ENCODE measurements around the gene MPG. TPM values are rescaled to one million over a fixed set of nuclear protein-coding genes. Genes with fewer than 3 reads are reported as not detected.

Gene MPG
- total RNA-seq, 1 donor from 2014 or later, result 72.6 TPM

GRCh38 chr16:76535-77272, 1.3 kb upstream of the MPG start:
- peaks cover 29% of the 10 kb centered on the region for H3K4me1 Mint-ChIP-seq
- peak; percentile 69 for DNase-seq
- intact Hi-C loops (cut with micrococcal nuclease), result no loop called here
- peaks cover 10% of the 10 kb centered on the region for H3K36me3 Mint-ChIP-seq (ENCODE audit: low read depth)
- peak overlapping the region; percentile 76 for H3K27ac Mint-ChIP-seq
- peaks cover 19% of the 10 kb centered on the region for H3K27me3 Mint-ChIP-seq
- H3K4me3 Mint-ChIP-seq, result peak overlapping the region; percentile 85
- H3K9me3 Mint-ChIP-seq, result no peaks in the 10 kb centered on the region

- H3K27me3 Mint-ChIP-seq, result peaks cover 18% of the 10 kb centered on the region
- H3K4me3 Mint-ChIP-seq, result peak overlapping the region; percentile 85
- peak; percentile 83 for DNase-seq
- H3K4me1 Mint-ChIP-seq, result peaks cover 29% of the 10 kb centered on the region
- H3K9me3 Mint-ChIP-seq, result no peaks in the 10 kb centered on the region
- intact Hi-C loops (cut with micrococcal nuclease), result no loop called here
- peaks cover 10% of the 10 kb centered on the region for H3K36me3 Mint-ChIP-seq (ENCODE audit: low read depth)
- peak overlapping the region; percentile 76 for H3K27ac Mint-ChIP-seq
Observed at GRCh38 chr16:77273-77806, 685 bp upstream of the MPG start.

DNA sequence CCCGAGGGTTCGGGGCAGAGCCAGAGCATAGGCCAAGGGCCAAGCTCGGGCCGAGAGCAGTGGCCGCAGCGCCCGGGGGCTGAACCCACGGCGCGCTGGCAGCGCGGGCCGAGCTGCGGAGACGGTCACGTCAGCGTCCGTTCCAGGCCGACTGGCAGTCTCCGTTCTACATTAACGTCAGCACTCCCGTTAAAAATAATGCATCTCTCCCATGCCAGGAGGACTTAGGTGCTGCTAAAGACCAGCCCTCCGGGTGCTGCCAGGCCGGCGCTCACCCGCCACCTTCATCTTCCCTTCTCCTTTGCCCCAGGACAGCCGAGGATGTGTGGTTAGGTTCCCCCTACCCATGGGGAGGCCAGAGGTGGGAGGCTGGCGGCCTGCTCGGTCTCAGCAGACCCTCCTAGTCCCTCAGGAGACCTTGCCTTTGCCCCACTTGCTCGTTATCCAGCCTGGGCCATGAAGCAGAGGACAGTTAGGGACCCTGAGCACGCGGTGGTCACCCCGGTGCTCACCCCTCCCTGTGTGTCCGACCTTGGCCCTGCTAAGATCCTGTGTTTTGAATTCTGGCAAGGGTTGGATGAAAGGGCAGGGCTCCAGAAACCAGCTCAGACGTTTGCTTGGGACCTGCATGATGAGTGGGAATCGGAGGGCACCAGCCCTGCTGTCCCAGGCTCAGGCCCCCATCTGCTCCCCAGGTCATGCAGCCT, 572 bp downstream of the MPG start:
- Mint-ChIP-seq H3K4me3 (peak overlapping the region; percentile 93), H3K9me3 (no peaks in the 10 kb centered on the region), H3K27ac (peak overlapping the region; percentile 85), H3K36me3 (ENCODE audit: low read depth) (peaks cover 18% of the 10 kb centered on the region), H3K27me3 (peaks cover 11% of the 10 kb centered on the region), H3K4me1 (peaks cover 28% of the 10 kb centered on the region)
- intact Hi-C loops (cut with micrococcal nuclease), result no loop called here
- DNase-seq, result no peak

GRCh38 chr16:79151-80054, 1.4 kb downstream of the MPG start:
- H3K4me3 Mint-ChIP-seq, result peak overlapping the region; percentile 93
- no peak for DNase-seq
- H3K9me3 Mint-ChIP-seq, result no peaks in the 10 kb centered on the region
- peaks cover 35% of the 10 kb centered on the region for H3K4me1 Mint-ChIP-seq
- intact Hi-C loops (cut with micrococcal nuclease), result no loop called here
- H3K36me3 Mint-ChIP-seq (ENCODE audit: low read depth), result peaks cover 23% of the 10 kb centered on the region
- H3K27me3 Mint-ChIP-seq, result peaks cover 6% of the 10 kb centered on the region
- peak overlapping the region; percentile 85 for H3K27ac Mint-ChIP-seq

GRCh38 chr16:83060-83603, 5.1 kb downstream of the MPG start:
- Mint-ChIP-seq H3K4me1 (peaks cover 30% of the 10 kb centered on the region), H3K9me3 (no peaks in the 10 kb centered on the region), H3K27ac (peak overlapping the region; percentile 92), H3K36me3 (ENCODE audit: low read depth) (peaks cover 39% of the 10 kb centered on the region), H3K27me3 (no peaks in the 10 kb centered on the region), H3K4me3 (no peak overlapping the region)
- DNase-seq, result no peak
- intact Hi-C loops (cut with micrococcal nuclease), result no loop called here

DNA sequence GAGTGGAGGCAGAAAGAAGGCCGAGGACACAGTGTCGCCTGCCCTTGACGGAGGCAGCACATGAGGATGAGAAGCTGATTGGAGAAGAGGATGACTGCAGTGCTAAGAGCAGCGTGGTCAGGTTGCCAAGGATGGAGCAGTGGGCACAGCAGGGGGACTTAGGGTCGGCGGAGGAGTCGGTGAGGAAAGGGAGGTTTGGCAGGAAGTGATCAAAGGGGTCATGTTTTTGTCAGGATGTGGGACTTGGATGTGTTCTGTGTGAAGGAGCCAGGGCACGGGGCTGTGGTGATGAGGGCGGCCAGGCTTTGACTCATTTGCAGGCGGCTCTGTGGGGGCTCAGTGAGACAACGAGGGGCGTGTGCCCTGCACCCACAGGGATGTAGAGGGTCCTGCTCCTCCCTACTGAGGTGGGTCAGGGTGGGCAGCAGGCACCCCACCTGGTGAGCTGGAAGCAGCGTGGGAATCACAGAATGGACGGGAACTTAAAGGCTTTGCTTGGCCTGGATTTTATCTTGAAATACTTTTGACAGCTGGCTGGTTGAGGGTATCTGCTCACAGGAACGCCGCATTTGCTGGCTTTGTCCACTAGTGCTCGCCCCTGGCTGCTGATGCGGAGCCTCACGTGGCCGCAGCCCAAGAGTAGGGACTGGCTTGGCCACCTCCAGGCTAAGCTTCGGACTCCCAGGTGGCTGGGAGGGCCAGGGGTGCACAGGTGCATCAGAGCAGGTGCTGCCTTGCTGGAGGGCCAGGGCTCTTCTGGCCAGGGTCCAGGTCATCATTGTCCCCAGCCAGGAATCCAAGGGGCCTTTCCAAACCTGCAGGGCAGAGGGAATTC, 6.0 kb downstream of the MPG start:
- Mint-ChIP-seq H3K27ac (peak overlapping the region; percentile 92), H3K9me3 (no peaks in the 10 kb centered on the region), H3K4me3 (peak overlapping the region; percentile 64), H3K4me1 (peaks cover 25% of the 10 kb centered on the region), H3K36me3 (ENCODE audit: low read depth) (peaks cover 43% of the 10 kb centered on the region), H3K27me3 (no peaks in the 10 kb centered on the region)
- intact Hi-C loops (cut with micrococcal nuclease), result no loop called here
- no peak for DNase-seq

GRCh38 chr16:84718-85406, 6.8 kb downstream of the MPG start:
- Mint-ChIP-seq H3K9me3 (no peaks in the 10 kb centered on the region), H3K4me3 (peak overlapping the region; percentile 64), H3K36me3 (ENCODE audit: low read depth) (peaks cover 38% of the 10 kb centered on the region), H3K4me1 (peaks cover 20% of the 10 kb centered on the region), H3K27me3 (no peaks in the 10 kb centered on the region), H3K27ac (peak overlapping the region; percentile 92)
- intact Hi-C loops (cut with micrococcal nuclease), result no loop called here
- peak; percentile 80 for DNase-seq

DNA sequence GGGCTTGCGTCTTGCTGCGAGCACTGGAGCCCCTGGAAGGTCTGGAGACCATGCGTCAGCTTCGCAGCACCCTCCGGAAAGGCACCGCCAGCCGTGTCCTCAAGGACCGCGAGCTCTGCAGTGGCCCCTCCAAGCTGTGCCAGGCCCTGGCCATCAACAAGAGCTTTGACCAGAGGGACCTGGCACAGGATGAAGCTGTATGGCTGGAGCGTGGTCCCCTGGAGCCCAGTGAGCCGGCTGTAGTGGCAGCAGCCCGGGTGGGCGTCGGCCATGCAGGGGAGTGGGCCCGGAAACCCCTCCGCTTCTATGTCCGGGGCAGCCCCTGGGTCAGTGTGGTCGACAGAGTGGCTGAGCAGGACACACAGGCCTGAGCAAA, 7.4 kb downstream of the MPG start:
- intact Hi-C loops (cut with micrococcal nuclease), result no loop called here
- no peak overlapping the region for H3K4me3 Mint-ChIP-seq

DNA sequence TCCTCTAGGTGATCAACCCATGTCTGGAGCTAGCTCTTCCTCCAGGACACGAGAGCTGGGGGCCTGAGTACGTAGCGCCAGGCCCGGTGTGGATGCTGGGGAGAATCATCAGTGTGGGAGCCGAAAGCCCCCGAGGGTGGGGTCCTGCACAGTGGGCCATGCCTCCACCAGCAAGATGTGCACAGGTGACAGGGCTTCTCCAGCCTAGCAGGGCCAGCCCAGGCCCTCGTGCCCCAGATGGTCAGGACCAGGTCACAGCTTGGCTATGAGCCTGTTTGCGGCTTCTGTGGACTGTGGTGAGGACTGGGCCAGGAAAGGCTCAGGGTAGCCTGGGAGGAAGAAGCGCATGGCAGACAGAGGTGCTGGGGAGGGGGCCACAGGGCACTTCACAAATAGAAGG, 7.8 kb downstream of the MPG start:
- no peak overlapping the region for H3K4me3 Mint-ChIP-seq
- peaks cover 41% of the 10 kb centered on the region for H3K36me3 Mint-ChIP-seq (ENCODE audit: low read depth)
- peaks cover 20% of the 10 kb centered on the region for H3K4me1 Mint-ChIP-seq
- H3K27ac Mint-ChIP-seq, result peak overlapping the region; percentile 62
- no peaks in the 10 kb centered on the region for H3K27me3 Mint-ChIP-seq
- intact Hi-C loops (cut with micrococcal nuclease), result no loop called here
- no peak for DNase-seq
- no peaks in the 10 kb centered on the region for H3K9me3 Mint-ChIP-seq

More for the DNA sequence above, 7.4 kb downstream of the MPG start:
- no peak for DNase-seq
- peak overlapping the region; percentile 92 for H3K27ac Mint-ChIP-seq
- H3K36me3 Mint-ChIP-seq (ENCODE audit: low read depth), result peaks cover 39% of the 10 kb centered on the region
- H3K9me3 Mint-ChIP-seq, result no peaks in the 10 kb centered on the region
- H3K4me1 Mint-ChIP-seq, result peaks cover 20% of the 10 kb centered on the region
- no peaks in the 10 kb centered on the region for H3K27me3 Mint-ChIP-seq

DNA sequence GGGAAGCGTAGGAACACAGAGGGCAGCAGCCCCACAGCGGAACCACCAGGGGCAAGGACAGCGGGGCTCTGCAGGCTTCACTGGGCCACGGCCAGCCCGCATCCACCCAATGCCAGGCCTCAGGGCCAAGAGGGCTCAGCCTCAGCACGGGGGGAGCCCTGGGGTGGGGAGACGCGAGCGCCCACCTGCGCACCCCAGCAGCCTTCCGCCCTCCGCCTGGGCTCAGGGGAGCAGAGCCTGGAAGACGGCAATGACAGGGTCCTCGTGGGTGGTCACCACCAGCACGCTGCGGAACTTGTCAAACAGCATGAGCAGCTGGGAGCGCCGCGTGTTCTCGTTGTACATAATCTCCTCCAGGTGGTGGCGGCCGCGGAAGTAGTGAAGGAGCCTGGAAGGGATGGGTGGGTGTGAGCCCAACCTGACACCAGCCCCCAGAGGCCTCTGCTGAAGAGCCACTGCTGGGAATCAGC, 8.5 kb downstream of the MPG start:
- intact Hi-C loops (cut with micrococcal nuclease), result no loop called here

DNA sequence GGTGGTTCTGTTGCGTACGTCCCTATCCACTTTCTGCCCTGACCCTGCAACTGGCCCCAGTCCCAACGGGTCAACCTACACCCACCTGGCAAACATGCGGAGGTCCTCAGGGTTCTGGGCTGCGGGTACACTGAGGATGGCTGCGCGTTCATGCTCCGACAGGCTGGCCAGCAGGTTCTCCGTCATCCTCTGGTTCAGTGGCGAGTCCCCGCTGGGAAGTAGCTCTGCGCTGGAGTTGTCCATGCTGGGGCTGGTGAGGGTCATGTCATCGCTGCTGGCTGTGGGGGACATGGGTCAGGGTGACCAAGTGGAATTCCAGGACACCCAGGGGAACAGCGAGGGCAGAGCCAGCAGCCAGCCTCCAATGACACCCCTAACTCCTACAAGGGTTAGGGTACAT, 10.6 kb downstream of the MPG start:
- Mint-ChIP-seq H3K27me3 (no peaks in the 10 kb centered on the region), H3K4me1 (peaks cover 17% of the 10 kb centered on the region), H3K9me3 (no peaks in the 10 kb centered on the region), H3K27ac (no peak overlapping the region), H3K36me3 (ENCODE audit: low read depth) (peaks cover 33% of the 10 kb centered on the region), H3K4me3 (no peak overlapping the region)
- DNase-seq, result no peak
- intact Hi-C loops (cut with micrococcal nuclease), result no loop called here

More for the DNA sequence above, 8.5 kb downstream of the MPG start:
- H3K9me3 Mint-ChIP-seq, result no peaks in the 10 kb centered on the region
- no peak overlapping the region for H3K4me3 Mint-ChIP-seq
- H3K27me3 Mint-ChIP-seq, result no peaks in the 10 kb centered on the region
- H3K4me1 Mint-ChIP-seq, result peaks cover 20% of the 10 kb centered on the region
- DNase-seq, result no peak
- no peak overlapping the region for H3K27ac Mint-ChIP-seq
- H3K36me3 Mint-ChIP-seq (ENCODE audit: low read depth), result peaks cover 41% of the 10 kb centered on the region
